SK-N-SH treated with all-trans-retinoic acid at 6 μM for 48 hours (cell line): ENCODE measurements around the gene NME7.

ENCODE experiments used
- ATAC-seq: fragments of 200-7000 bp; cut with Tn5 transposase; 3 replicates; pipeline ENCODE4 v1.9.1; 2020; ENCODE audit warnings: mild to moderate bottlenecking, moderate library complexity
- ARNTL ChIP-seq: fragments of 450-650 bp; formaldehyde crosslinking; IDR thresholded peaks from 2 replicates; pipeline ENCODE4 v1.5.0; 2020; ENCODE audit warnings: low read depth, mild to moderate bottlenecking, moderate library complexity, borderline replicate concordance
- BACH2 ChIP-seq: fragments of 250-450 bp; sonication (Bioruptor Pico); IDR thresholded peaks from 2 replicates; pipeline ENCODE4 v1.9.0; 2021; ENCODE audit warnings: mild to moderate bottlenecking, borderline replicate concordance
- CSDC2 ChIP-seq: fragments of 250-450 bp; sonication (Bioruptor Pico); IDR thresholded peaks from 2 replicates; pipeline ENCODE4 v1.5.0; 2020; ENCODE audit warnings: mild to moderate bottlenecking, moderate library complexity
- CSRNP3 ChIP-seq: fragments of 250-450 bp; sonication (Bioruptor Pico); IDR thresholded peaks from 2 replicates; pipeline ENCODE4 v1.5.1; 2021; ENCODE audit warnings: mild to moderate bottlenecking, moderate library complexity
- GLIS3 ChIP-seq: fragments of 250-450 bp; sonication (Bioruptor Pico); IDR thresholded peaks from 2 replicates; pipeline ENCODE4 v1.5.0; 2020; ENCODE audit warnings: mild to moderate bottlenecking, moderate library complexity
- ISL1 ChIP-seq: fragments of 250-450 bp; sonication (Bioruptor Pico); IDR thresholded peaks from 2 replicates; pipeline ENCODE4 v2.1.2; 2022; ENCODE audit warnings: mild to moderate bottlenecking, moderate library complexity
- OSR1 ChIP-seq: fragments of 250-450 bp; sonication (Bioruptor Pico); IDR thresholded peaks from 2 replicates; pipeline ENCODE4 v1.8.0; 2022; ENCODE audit warnings: moderate library complexity, mild to moderate bottlenecking, inconsistent platforms
- PATZ1 ChIP-seq: fragments of 250-450 bp; sonication (Bioruptor Pico); IDR thresholded peaks from 2 replicates; pipeline ENCODE4 v1.8.0; 2020; ENCODE audit warnings: mild to moderate bottlenecking, moderate library complexity, borderline replicate concordance
- PPARA ChIP-seq: fragments of 250-450 bp; sonication (Bioruptor Pico); IDR thresholded peaks from 2 replicates; pipeline ENCODE4 v1.5.0; 2020; ENCODE audit warnings: mild to moderate bottlenecking, borderline replicate concordance
- RARB ChIP-seq: fragments of 250-450 bp; sonication (Bioruptor Pico); IDR thresholded peaks from 2 replicates; pipeline ENCODE4 v1.8.0; 2021; ENCODE audit warnings: mild to moderate bottlenecking, moderate library complexity
- SNAI2 ChIP-seq: fragments of 250-450 bp; sonication (Bioruptor Pico); IDR thresholded peaks from 2 replicates; pipeline ENCODE4 v1.5.0; 2020; ENCODE audit warnings: mild to moderate bottlenecking, moderate library complexity
- TCF4 ChIP-seq: fragments of 250-450 bp; sonication (Bioruptor Pico); IDR thresholded peaks from 2 replicates; pipeline ENCODE4 v1.8.0; 2021; ENCODE audit warnings: mild to moderate bottlenecking, moderate library complexity, borderline replicate concordance
- TOX ChIP-seq: fragments of 250-450 bp; sonication (Bioruptor Pico); IDR thresholded peaks from 2 replicates; pipeline ENCODE4 v1.8.0; 2021; ENCODE audit warnings: mild to moderate bottlenecking, moderate library complexity, borderline replicate concordance
- ZC3H10 ChIP-seq: fragments of 250-450 bp; sonication (Bioruptor Pico); IDR thresholded peaks from 2 replicates; pipeline ENCODE4 v1.5.1; 2021; ENCODE audit warnings: mild to moderate bottlenecking, moderate library complexity
- ZFP30 ChIP-seq: fragments of 450-650 bp; formaldehyde crosslinking; IDR thresholded peaks from 2 replicates; pipeline ENCODE4 v1.5.0; 2022; ENCODE audit warnings: mild to moderate bottlenecking, moderate library complexity
- ZNF565 ChIP-seq: fragments of 450-650 bp; formaldehyde crosslinking; conservative IDR thresholded peaks from 2 replicates; pipeline ENCODE4 v1.5.0; 2020; ENCODE audit warnings: low read depth, mild to moderate bottlenecking, moderate library complexity
- ZNF70 ChIP-seq: fragments of 450-650 bp; formaldehyde crosslinking; IDR thresholded peaks from 2 replicates; pipeline ENCODE4 v1.5.0; 2020; ENCODE audit warnings: mild to moderate bottlenecking, moderate library complexity
- ZNF8 ChIP-seq: fragments of 450-650 bp; formaldehyde crosslinking; IDR thresholded peaks from 2 replicates; pipeline ENCODE4 v1.5.0; 2020; ENCODE audit warnings: mild to moderate bottlenecking, moderate library complexity
- TF ChIP-seq, protein P1 (sequence below): fragments of 250-450 bp; sonication (Bioruptor Pico); IDR thresholded peaks from 2 replicates; pipeline ENCODE4 v1.5.1; 2020; ENCODE audit warnings: low read depth, mild to moderate bottlenecking, moderate library complexity
- TF ChIP-seq, protein P2 (sequence below): fragments of 250-450 bp; sonication (Bioruptor Pico); IDR thresholded peaks from 2 replicates; pipeline ENCODE4 v1.8.0; 2021; ENCODE audit warnings: low read depth, mild to moderate bottlenecking, moderate library complexity, borderline replicate concordance
- TF ChIP-seq, protein P3 (sequence below): fragments of 250-450 bp; sonication (Bioruptor Pico); IDR thresholded peaks from 2 replicates; pipeline ENCODE4 v1.5.0; 2020; ENCODE audit warnings: mild to moderate bottlenecking, moderate library complexity

NME7 gene

DNA sequence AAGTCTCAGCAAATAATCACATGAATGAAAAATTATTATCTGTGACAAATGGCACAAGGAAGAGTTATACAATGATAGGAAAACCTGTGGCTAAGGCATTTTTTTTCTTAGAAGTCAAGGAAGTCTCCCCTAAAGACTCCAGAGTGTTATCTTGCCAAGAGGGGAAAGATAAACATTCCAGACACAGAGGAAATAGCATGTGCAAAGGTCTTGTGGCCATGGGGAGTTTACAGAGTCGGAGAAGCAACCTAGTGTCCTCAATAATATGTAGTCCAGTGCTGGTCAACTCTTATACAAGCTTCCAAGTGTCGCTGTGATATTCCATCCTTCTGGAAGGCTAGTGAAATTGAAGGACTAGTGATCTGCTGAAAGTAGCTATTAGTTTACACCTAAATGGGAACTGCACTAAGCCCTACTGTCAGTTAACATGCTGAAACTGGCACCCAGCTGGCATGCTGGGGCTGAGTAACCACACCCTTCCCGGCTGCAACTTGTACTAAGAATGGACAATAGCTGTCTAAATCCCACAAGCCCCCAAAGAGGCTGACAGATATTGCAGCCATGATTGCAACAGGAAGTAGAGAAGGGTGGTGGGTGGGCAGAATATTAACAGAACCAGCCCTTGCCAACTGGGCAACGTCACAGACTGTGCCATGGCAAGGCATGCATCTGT, 272.6 kb downstream of the NME7 start:
- no peak for ATAC-seq
- TF ChIP-seq, protein P1, sequence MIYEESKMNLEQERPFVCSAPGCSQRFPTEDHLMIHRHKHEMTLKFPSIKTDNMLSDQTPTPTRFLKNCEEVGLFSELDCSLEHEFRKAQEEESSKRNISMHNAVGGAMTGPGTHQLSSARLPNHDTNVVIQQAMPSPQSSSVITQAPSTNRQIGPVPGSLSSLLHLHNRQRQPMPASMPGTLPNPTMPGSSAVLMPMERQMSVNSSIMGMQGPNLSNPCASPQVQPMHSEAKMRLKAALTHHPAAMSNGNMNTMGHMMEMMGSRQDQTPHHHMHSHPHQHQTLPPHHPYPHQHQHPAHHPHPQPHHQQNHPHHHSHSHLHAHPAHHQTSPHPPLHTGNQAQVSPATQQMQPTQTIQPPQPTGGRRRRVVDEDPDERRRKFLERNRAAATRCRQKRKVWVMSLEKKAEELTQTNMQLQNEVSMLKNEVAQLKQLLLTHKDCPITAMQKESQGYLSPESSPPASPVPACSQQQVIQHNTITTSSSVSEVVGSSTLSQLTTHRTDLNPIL (CRISPR knock-in tag): no peak
- TF ChIP-seq CSRNP3 (CRISPR knock-in tag): no peak
- TF ChIP-seq CSDC2 (CRISPR knock-in tag): no peak
- TF ChIP-seq ARNTL (CRISPR knock-in tag): no peak
- no peak for TF ChIP-seq RARB (CRISPR knock-in tag)
- no peak for TF ChIP-seq OSR1 (CRISPR knock-in tag)
- TF ChIP-seq TOX: no peak
- no peak for TF ChIP-seq ISL1
- TF ChIP-seq SNAI2 (CRISPR knock-in tag): no peak
- TF ChIP-seq ZFP30 (CRISPR knock-in tag): no peak
- TF ChIP-seq ZNF8: no peak
- TF ChIP-seq ZC3H10 (CRISPR knock-in tag): no peak
- TF ChIP-seq, protein P2, sequence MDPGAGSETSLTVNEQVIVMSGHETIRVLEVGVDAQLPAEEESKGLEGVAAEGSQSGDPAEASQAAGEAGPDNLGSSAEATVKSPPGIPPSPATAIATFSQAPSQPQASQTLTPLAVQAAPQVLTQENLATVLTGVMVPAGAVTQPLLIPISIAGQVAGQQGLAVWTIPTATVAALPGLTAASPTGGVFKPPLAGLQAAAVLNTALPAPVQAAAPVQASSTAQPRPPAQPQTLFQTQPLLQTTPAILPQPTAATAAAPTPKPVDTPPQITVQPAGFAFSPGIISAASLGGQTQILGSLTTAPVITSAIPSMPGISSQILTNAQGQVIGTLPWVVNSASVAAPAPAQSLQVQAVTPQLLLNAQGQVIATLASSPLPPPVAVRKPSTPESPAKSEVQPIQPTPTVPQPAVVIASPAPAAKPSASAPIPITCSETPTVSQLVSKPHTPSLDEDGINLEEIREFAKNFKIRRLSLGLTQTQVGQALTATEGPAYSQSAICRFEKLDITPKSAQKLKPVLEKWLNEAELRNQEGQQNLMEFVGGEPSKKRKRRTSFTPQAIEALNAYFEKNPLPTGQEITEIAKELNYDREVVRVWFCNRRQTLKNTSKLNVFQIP: no peak
- no peak for TF ChIP-seq ZNF565 (CRISPR knock-in tag)
- TF ChIP-seq, protein P3, sequence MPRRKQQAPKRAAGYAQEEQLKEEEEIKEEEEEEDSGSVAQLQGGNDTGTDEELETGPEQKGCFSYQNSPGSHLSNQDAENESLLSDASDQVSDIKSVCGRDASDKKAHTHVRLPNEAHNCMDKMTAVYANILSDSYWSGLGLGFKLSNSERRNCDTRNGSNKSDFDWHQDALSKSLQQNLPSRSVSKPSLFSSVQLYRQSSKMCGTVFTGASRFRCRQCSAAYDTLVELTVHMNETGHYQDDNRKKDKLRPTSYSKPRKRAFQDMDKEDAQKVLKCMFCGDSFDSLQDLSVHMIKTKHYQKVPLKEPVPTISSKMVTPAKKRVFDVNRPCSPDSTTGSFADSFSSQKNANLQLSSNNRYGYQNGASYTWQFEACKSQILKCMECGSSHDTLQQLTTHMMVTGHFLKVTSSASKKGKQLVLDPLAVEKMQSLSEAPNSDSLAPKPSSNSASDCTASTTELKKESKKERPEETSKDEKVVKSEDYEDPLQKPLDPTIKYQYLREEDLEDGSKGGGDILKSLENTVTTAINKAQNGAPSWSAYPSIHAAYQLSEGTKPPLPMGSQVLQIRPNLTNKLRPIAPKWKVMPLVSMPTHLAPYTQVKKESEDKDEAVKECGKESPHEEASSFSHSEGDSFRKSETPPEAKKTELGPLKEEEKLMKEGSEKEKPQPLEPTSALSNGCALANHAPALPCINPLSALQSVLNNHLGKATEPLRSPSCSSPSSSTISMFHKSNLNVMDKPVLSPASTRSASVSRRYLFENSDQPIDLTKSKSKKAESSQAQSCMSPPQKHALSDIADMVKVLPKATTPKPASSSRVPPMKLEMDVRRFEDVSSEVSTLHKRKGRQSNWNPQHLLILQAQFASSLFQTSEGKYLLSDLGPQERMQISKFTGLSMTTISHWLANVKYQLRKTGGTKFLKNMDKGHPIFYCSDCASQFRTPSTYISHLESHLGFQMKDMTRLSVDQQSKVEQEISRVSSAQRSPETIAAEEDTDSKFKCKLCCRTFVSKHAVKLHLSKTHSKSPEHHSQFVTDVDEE (CRISPR knock-in tag): no peak
- no peak for TF ChIP-seq PATZ1 (CRISPR knock-in tag)
- TF ChIP-seq BACH2 (CRISPR knock-in tag): no peak
- no peak for TF ChIP-seq ZNF70 (CRISPR knock-in tag)
- TF ChIP-seq TCF4 (CRISPR knock-in tag): no peak
- TF ChIP-seq PPARA (CRISPR knock-in tag): no peak

DNA sequence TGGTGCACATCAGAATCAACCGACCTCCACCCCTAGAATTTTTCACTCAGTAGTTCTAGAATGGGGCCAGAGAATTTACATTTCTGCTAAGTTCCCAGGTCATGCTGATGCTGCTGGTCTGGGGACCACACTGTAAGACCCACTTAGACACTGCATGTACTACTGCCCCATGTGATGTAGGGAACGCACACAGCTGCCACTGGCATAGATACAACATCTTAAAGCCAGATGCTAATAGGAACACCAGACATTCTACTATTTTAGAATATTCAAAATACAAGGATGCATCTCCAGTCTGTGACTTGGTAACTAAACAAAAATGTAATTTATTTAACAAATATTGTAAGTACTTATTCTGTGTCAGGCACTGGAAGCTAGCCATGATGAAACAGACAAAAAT, 275.2 kb downstream of the NME7 start:
- TF ChIP-seq CSRNP3 (CRISPR knock-in tag): no peak
- TF ChIP-seq ISL1: no peak
- no peak for TF ChIP-seq GLIS3
- no peak for ATAC-seq
